SK-N-SH treated with all-trans-retinoic acid at 6 μM for 48 hours (cell line): ENCODE results near the gene CDHR5.

Experiments
- GLIS3 ChIP-seq: fragments of 250-450 bp; sonication (Bioruptor Pico); IDR thresholded peaks from 2 replicates; pipeline ENCODE4 v1.5.0; 2020; ENCODE audit warnings: mild to moderate bottlenecking, moderate library complexity
- OSR1 ChIP-seq: fragments of 250-450 bp; sonication (Bioruptor Pico); IDR thresholded peaks from 2 replicates; pipeline ENCODE4 v1.8.0; 2022; ENCODE audit warnings: moderate library complexity, mild to moderate bottlenecking, inconsistent platforms
- SNAI2 ChIP-seq: fragments of 250-450 bp; sonication (Bioruptor Pico); IDR thresholded peaks from 2 replicates; pipeline ENCODE4 v1.5.0; 2020; ENCODE audit warnings: mild to moderate bottlenecking, moderate library complexity
- TOX ChIP-seq: fragments of 250-450 bp; sonication (Bioruptor Pico); IDR thresholded peaks from 2 replicates; pipeline ENCODE4 v1.8.0; 2021; ENCODE audit warnings: mild to moderate bottlenecking, moderate library complexity, borderline replicate concordance
- ZFP3 ChIP-seq: fragments of 250-450 bp; sonication (Bioruptor Pico); IDR thresholded peaks from 2 replicates; pipeline ENCODE4 v1.5.0; 2020; ENCODE audit warnings: mild to moderate bottlenecking, moderate library complexity
- ZFP30 ChIP-seq: fragments of 450-650 bp; formaldehyde crosslinking; IDR thresholded peaks from 2 replicates; pipeline ENCODE4 v1.5.0; 2022; ENCODE audit warnings: mild to moderate bottlenecking, moderate library complexity
- ZNF565 ChIP-seq: fragments of 450-650 bp; formaldehyde crosslinking; conservative IDR thresholded peaks from 2 replicates; pipeline ENCODE4 v1.5.0; 2020; ENCODE audit warnings: low read depth, mild to moderate bottlenecking, moderate library complexity
- TF ChIP-seq, protein P1 (sequence below): fragments of 250-450 bp; sonication (Bioruptor Pico); IDR thresholded peaks from 2 replicates; pipeline ENCODE4 v1.5.0; 2020; ENCODE audit warnings: mild to moderate bottlenecking, moderate library complexity
- TF ChIP-seq, protein P2 (sequence below): fragments of 250-450 bp; sonication (Bioruptor Pico); IDR thresholded peaks from 2 replicates; pipeline ENCODE4 v1.8.0; 2021; ENCODE audit warnings: low read depth, mild to moderate bottlenecking, moderate library complexity, borderline replicate concordance

DNA sequence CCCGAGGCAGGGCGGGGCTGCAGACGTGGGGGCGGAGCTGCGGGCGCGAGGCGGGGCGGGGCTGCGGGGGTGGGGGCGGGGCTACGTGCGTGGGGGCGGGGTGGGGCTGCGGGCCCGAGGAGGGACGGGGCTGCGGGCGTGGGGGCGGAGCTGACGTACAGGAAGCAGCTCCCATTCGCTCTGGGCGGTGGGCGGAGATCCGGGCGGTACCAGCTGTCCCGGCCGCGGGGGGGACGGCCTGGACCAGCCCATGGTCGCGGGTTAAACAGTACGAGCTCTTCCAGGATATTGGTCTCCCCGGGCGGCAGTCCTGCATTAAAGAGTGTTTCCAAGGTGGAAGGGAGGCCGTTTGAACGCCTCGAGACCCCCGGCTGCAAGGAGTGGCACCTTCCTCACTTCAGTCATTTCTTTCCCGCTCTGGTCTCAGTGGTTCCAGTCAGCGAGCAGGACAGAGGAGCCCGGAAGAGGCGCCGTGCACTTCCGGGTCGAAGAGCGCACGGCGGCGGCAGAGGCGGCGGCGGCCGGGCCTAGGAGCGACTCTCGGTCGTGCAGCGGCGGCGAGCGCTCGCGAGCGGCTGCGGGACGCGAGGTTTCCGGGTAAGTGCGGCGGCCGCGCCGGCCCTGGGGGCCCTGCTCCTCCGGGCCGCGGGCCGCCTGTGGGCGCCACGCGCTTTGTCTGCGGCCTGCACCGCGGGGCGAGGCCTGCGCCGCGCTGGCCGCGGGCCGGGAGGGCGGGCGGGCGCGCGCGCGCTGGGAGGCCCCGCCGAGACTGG is 48.6 kb downstream of the CDHR5 start, which contains the start of gene PHRF1:
- TF ChIP-seq, protein P1, sequence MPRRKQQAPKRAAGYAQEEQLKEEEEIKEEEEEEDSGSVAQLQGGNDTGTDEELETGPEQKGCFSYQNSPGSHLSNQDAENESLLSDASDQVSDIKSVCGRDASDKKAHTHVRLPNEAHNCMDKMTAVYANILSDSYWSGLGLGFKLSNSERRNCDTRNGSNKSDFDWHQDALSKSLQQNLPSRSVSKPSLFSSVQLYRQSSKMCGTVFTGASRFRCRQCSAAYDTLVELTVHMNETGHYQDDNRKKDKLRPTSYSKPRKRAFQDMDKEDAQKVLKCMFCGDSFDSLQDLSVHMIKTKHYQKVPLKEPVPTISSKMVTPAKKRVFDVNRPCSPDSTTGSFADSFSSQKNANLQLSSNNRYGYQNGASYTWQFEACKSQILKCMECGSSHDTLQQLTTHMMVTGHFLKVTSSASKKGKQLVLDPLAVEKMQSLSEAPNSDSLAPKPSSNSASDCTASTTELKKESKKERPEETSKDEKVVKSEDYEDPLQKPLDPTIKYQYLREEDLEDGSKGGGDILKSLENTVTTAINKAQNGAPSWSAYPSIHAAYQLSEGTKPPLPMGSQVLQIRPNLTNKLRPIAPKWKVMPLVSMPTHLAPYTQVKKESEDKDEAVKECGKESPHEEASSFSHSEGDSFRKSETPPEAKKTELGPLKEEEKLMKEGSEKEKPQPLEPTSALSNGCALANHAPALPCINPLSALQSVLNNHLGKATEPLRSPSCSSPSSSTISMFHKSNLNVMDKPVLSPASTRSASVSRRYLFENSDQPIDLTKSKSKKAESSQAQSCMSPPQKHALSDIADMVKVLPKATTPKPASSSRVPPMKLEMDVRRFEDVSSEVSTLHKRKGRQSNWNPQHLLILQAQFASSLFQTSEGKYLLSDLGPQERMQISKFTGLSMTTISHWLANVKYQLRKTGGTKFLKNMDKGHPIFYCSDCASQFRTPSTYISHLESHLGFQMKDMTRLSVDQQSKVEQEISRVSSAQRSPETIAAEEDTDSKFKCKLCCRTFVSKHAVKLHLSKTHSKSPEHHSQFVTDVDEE (CRISPR knock-in tag): no peak
- TF ChIP-seq, protein P2, sequence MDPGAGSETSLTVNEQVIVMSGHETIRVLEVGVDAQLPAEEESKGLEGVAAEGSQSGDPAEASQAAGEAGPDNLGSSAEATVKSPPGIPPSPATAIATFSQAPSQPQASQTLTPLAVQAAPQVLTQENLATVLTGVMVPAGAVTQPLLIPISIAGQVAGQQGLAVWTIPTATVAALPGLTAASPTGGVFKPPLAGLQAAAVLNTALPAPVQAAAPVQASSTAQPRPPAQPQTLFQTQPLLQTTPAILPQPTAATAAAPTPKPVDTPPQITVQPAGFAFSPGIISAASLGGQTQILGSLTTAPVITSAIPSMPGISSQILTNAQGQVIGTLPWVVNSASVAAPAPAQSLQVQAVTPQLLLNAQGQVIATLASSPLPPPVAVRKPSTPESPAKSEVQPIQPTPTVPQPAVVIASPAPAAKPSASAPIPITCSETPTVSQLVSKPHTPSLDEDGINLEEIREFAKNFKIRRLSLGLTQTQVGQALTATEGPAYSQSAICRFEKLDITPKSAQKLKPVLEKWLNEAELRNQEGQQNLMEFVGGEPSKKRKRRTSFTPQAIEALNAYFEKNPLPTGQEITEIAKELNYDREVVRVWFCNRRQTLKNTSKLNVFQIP (CRISPR knock-in tag): no peak
- TF ChIP-seq OSR1 (CRISPR knock-in tag) (no peak), GLIS3 (CRISPR knock-in tag) (no peak), TOX (CRISPR knock-in tag) (no peak), SNAI2 (CRISPR knock-in tag) (no peak), ZFP30 (no peak), ZFP3 (no peak), ZNF565 (CRISPR knock-in tag) (no peak)
